Stomach (tissue), 4 donors: ENCODE measurements around the gene TEAD1.

Experiments used
- EP300 ChIP-seq: sonication (generic); formaldehyde crosslinking; IDR thresholded peaks from one replicate; pipeline ENCODE4 v1.6.1; 2017; ENCODE audit warnings: antibody characterized with exemption
- POLR2A ChIP-seq, 4 donors: fragments of 450-650 bp; IDR thresholded peaks; one replicate each; pipeline ENCODE4 v1.6.1; 2016; ENCODE audit warnings: antibody characterized with exemption in 4 of 4, control low read depth in 2 of 4, mild to moderate bottlenecking in 1 of 4, moderate library complexity in 1 of 4
- TF ChIP-seq, protein P1 (sequence below), 7 experiments: fragments of 450-650 bp in 4 of 7; fragments of 200-600 bp in 3 of 7; sonication (generic) in 3 of 7; IDR thresholded peaks; one replicate each; pipeline ENCODE4 v1.5.1; 2016 to 2019; ENCODE audit warnings: antibody characterized with exemption in 7 of 7, control low read depth in 2 of 7, mild to moderate bottlenecking in 1 of 7

DNA sequence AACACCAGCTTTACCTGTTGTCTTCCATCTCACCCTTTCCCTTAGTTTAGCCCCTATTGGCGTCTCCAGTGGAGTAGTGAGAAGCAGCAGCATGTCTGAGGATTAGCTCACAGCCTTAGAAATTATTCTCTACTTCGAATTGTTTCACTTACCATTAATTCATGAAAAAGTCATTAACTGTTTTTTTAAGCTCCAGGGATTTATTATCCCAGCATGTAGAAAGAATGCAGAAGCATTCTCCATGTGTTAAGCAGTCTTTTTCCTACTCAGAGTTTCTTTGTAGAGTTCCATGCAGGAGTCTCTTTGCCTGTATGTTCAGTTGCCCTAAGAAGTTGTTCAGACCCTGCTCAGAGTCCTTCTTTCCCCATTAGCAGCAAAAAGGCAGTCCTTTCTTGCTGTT, 197.0 kb downstream of the TEAD1 start:
- TF ChIP-seq, protein P1, sequence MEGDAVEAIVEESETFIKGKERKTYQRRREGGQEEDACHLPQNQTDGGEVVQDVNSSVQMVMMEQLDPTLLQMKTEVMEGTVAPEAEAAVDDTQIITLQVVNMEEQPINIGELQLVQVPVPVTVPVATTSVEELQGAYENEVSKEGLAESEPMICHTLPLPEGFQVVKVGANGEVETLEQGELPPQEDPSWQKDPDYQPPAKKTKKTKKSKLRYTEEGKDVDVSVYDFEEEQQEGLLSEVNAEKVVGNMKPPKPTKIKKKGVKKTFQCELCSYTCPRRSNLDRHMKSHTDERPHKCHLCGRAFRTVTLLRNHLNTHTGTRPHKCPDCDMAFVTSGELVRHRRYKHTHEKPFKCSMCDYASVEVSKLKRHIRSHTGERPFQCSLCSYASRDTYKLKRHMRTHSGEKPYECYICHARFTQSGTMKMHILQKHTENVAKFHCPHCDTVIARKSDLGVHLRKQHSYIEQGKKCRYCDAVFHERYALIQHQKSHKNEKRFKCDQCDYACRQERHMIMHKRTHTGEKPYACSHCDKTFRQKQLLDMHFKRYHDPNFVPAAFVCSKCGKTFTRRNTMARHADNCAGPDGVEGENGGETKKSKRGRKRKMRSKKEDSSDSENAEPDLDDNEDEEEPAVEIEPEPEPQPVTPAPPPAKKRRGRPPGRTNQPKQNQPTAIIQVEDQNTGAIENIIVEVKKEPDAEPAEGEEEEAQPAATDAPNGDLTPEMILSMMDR (IDR thresholded peaks at IDR 0.05) = no peak
- no peak for TF ChIP-seq EP300
- TF ChIP-seq POLR2A (IDR thresholded peaks at IDR 0.05) = no peak
